CD14-positive monocyte (primary cell): ENCODE data around the gene UBL4B. TPM values are rescaled to one million over a fixed set of nuclear protein-coding genes. Genes with fewer than 3 reads are reported as not detected.

Experiments used
- DNase-seq, 3 donors: peaks; one replicate each; pipeline ENCODE4 v3.0.0-alpha.2; 2011 to 2022
- H2AFZ ChIP-seq: 2 replicates; pipeline ENCODE4 v1.6.0; 2012; ENCODE audit warnings: mild to moderate bottlenecking, low read depth, low read length, inconsistent platforms; ENCODE audit not compliant: insufficient read depth, poor library complexity, severe bottlenecking
- H3K27ac ChIP-seq, 2 donors: 1 replicate in 1 of 2; 2 replicates in 1 of 2; pipeline ENCODE4 v1.5.1; 2012 to 2013; ENCODE audit warnings: low read length in 2 of 2, control low read depth in 1 of 2, inconsistent platforms in 1 of 2, low read depth in 1 of 2, mild to moderate bottlenecking in 1 of 2
- H3K27me3 ChIP-seq, 2 donors: one replicate each; pipeline versions ENCODE4 v1.6.0 to v1.6.1; 2011 to 2013; ENCODE audit warnings: low read length in 2 of 2; ENCODE audit not compliant: control insufficient read depth in 2 of 2, insufficient read depth in 2 of 2
- H3K36me3 ChIP-seq, 2 donors: replicated peaks in 1 of 2; 1 replicate in 1 of 2; 2 replicates in 1 of 2; pipeline versions ENCODE4 v1.5.1 to v1.6.1; 2012 to 2013; ENCODE audit warnings: low read length in 2 of 2, control low read depth in 1 of 2, inconsistent platforms in 1 of 2, mild to moderate bottlenecking in 1 of 2; ENCODE audit not compliant: insufficient read depth in 2 of 2, control insufficient read depth in 1 of 2
- H3K4me1 ChIP-seq, 2 donors: 1 replicate in 1 of 2; 2 replicates in 1 of 2; pipeline versions ENCODE4 v1.5.1 to v1.6.1; 2012 to 2013; ENCODE audit warnings: low read length in 2 of 2, control low read depth in 1 of 2, inconsistent platforms in 1 of 2, mild to moderate bottlenecking in 1 of 2, moderate library complexity in 1 of 2; ENCODE audit not compliant: insufficient read depth in 2 of 2, control insufficient read depth in 1 of 2
- H3K4me2 ChIP-seq: replicated peaks from 2 replicates; pipeline ENCODE3; 2012; ENCODE audit warnings: low read length, moderate library complexity, mild to moderate bottlenecking; ENCODE audit not compliant: poor library complexity, severe bottlenecking; ENCODE audit errors: extremely low read depth
- H3K4me3 ChIP-seq, 3 experiments: fragments of 200-600 bp in 1 of 3; sonication (generic) in 1 of 3; replicated peaks in 1 of 3; 1 replicate in 2 of 3; 2 replicates in 1 of 3; pipeline ENCODE4 v1.5.1; 2011 to 2013; ENCODE audit warnings: low read length in 3 of 3, mild to moderate bottlenecking in 3 of 3, control low read depth in 2 of 3, low read depth in 2 of 3, inconsistent platforms in 1 of 3, moderate library complexity in 1 of 3
- H3K79me2 ChIP-seq: 2 replicates; pipeline ENCODE4 v1.6.0; 2012; ENCODE audit warnings: mild to moderate bottlenecking, control low read depth, inconsistent platforms, low read length, moderate library complexity; ENCODE audit not compliant: insufficient read depth
- H3K9ac ChIP-seq: 2 replicates; pipeline ENCODE4 v1.6.0; 2017; ENCODE audit warnings: low read length, mild to moderate bottlenecking; ENCODE audit not compliant: insufficient read depth, poor library complexity, severe bottlenecking
- H3K9me3 ChIP-seq, 2 donors: replicated peaks in 1 of 2; 1 replicate in 1 of 2; 2 replicates in 1 of 2; pipeline versions ENCODE4 v1.5.1 to v1.6.1; 2012 to 2013; ENCODE audit warnings: low read length in 2 of 2, control low read depth in 1 of 2; ENCODE audit not compliant: control insufficient read depth in 1 of 2, insufficient read depth in 1 of 2
- H4K20me1 ChIP-seq: 2 replicates; pipeline ENCODE4 v1.6.0; 2012; ENCODE audit warnings: mild to moderate bottlenecking, low read length, control low read depth, moderate library complexity; ENCODE audit not compliant: insufficient read depth
- H3K27ac Mint-ChIP-seq, 7 donors: one replicate each; pipeline ENCODE4 v1.8.0; 2020; ENCODE audit warnings: mild to moderate bottlenecking in 7 of 7, mixed read lengths in 7 of 7, moderate library complexity in 6 of 7, inconsistent platforms in 2 of 7
- H3K27me3 Mint-ChIP-seq, 3 donors: one replicate each; pipeline ENCODE4 v1.8.0; 2021 to 2022; ENCODE audit warnings: low read depth in 3 of 3, mild to moderate bottlenecking in 3 of 3, mixed read lengths in 3 of 3, moderate library complexity in 3 of 3, inconsistent platforms in 1 of 3
- H3K36me3 Mint-ChIP-seq, 2 donors: one replicate each; pipeline ENCODE4 v1.8.0; 2020; ENCODE audit warnings: mixed read lengths in 2 of 2, inconsistent platforms in 1 of 2, mild to moderate bottlenecking in 1 of 2
- H3K4me1 Mint-ChIP-seq: one replicate; pipeline ENCODE4 v1.8.0; 2020; ENCODE audit warnings: mild to moderate bottlenecking, mixed read lengths
- H3K4me3 Mint-ChIP-seq, 2 donors: one replicate each; pipeline ENCODE4 v1.8.0; 2020; ENCODE audit warnings: mild to moderate bottlenecking in 2 of 2, mixed read lengths in 2 of 2, moderate library complexity in 1 of 2
- H3K9me3 Mint-ChIP-seq, 7 donors: one replicate each; pipeline ENCODE4 v1.8.0; 2020 to 2022; ENCODE audit warnings: mixed read lengths in 7 of 7, mild to moderate bottlenecking in 6 of 7, moderate library complexity in 6 of 7, inconsistent platforms in 2 of 7
- CTCF ChIP-seq: fragments of 200-600 bp; IDR thresholded peaks from one replicate; pipeline ENCODE4 v1.8.0; 2022; ENCODE audit warnings: antibody characterized with exemption, mild to moderate bottlenecking
- WGBS: methylation state at CpG from one replicate; pipeline ENCODE4 v1.1.5; 2013; ENCODE audit warnings: missing lambda C conversion rate; ENCODE audit not compliant: insufficient coverage; 5-methylcytosine and 5-hydroxymethylcytosine counted together
- intact Hi-C, 2 donors: fragments of 100-400 bp; cut with micrococcal nuclease; formaldehyde crosslinking; loops; one replicate each; pipeline versions ENCODE4 v1.15.0 to v1.15.1; 2023
- polyA plus RNA-seq, 3 donors: library from polyadenylated mRNA; depleted of rRNA in 1 of 3; unstranded in 2 of 3; stranded (reverse) in 1 of 3; fragments of 300-500 nt in 2 of 3; fragments of >200 nt in 1 of 3; fragmentation: Illumina TruSeq in 2 of 3; gene quantifications; 1 replicate in 2 of 3; 2 replicates in 1 of 3; pipeline ENCODE4 v1.2.3, GENCODE V29; 2012 to 2021

UBL4B gene
- polyA plus RNA-seq, 3 donors: not detected

- no peak overlapping the region for H3K4me2 ChIP-seq
- H3K4me3 Mint-ChIP-seq: peak overlapping the region; percentile 16 to 17
- 53% methylated on average over 11 of the region's 15 CpGs for WGBS
These were observed 24.2 kb upstream of the UBL4B start for GRCh38 chr1:110087812-110088738.

More at GRCh38 chr1:110087812-110088738, 24.2 kb upstream of the UBL4B start:
- Histone ChIP-seq H3K9ac (no peak overlapping the region), H3K36me3 (no peaks in the 10 kb centered on the region), H3K27me3 (peaks cover 30 to 46% of the 10 kb centered on the region in 2 donors), H3K4me1 (peaks cover 14 to 22% of the 10 kb centered on the region in 2 donors), H3K79me2 (no peaks in the 10 kb centered on the region), H3K4me3 (no peak overlapping the region), H2AFZ (no peak overlapping the region), H4K20me1 (no peaks in the 10 kb centered on the region), H3K27ac (no peak overlapping the region), H3K9me3 (peaks cover 0 to 6% of the 10 kb centered on the region in 2 donors)
- TF ChIP-seq CTCF: peak; percentile 83
- peak; percentile 20 to 45 (median 37) for DNase-seq
- Mint-ChIP-seq H3K9me3 (peaks cover 0 to 13% (median 3%) of the 10 kb centered on the region in 7 donors), H3K27ac (peak overlapping the region in 1 of 7 donors; percentile 60), H3K27me3 (peaks cover 35 to 53% (median 48%) of the 10 kb centered on the region in 3 donors), H3K36me3 (peaks cover 4 to 10% of the 10 kb centered on the region in 2 donors), H3K4me1 (peaks cover 20% of the 10 kb centered on the region)
- intact Hi-C loops: no loop called here
